ENCODE data around the gene RANBP6.

DNA sequence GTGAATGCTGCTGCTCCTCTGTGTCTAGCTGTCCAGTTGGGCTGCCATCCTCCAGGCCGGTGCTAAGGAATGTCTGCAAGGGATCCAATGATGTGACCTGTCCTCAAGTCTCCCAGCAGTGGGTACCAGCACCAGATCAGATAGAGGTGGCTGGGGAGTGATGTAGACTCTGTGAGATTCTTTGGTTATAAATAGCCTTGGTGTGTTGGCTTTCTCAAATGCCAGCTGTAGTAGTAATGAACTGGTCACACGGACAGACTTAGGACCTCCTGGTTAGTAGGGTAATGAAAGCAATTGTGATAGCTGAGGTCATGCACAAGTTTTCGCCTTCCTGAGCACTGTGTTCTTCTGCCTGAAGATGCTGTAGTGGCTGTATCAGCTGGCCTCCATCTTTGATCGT, 29.9 kb upstream of the RANBP6 start:
- TF ChIP-seq EZH2 (IDR thresholded peaks at IDR 0.05; ENCODE audit: low read depth), result no peak
- TF ChIP-seq, protein P1, sequence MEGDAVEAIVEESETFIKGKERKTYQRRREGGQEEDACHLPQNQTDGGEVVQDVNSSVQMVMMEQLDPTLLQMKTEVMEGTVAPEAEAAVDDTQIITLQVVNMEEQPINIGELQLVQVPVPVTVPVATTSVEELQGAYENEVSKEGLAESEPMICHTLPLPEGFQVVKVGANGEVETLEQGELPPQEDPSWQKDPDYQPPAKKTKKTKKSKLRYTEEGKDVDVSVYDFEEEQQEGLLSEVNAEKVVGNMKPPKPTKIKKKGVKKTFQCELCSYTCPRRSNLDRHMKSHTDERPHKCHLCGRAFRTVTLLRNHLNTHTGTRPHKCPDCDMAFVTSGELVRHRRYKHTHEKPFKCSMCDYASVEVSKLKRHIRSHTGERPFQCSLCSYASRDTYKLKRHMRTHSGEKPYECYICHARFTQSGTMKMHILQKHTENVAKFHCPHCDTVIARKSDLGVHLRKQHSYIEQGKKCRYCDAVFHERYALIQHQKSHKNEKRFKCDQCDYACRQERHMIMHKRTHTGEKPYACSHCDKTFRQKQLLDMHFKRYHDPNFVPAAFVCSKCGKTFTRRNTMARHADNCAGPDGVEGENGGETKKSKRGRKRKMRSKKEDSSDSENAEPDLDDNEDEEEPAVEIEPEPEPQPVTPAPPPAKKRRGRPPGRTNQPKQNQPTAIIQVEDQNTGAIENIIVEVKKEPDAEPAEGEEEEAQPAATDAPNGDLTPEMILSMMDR (conservative IDR thresholded peaks at IDR 0.05), result no peak
